Measurements from ENCODE around the gene MEF2B.

Gene MEF2B

DNA sequence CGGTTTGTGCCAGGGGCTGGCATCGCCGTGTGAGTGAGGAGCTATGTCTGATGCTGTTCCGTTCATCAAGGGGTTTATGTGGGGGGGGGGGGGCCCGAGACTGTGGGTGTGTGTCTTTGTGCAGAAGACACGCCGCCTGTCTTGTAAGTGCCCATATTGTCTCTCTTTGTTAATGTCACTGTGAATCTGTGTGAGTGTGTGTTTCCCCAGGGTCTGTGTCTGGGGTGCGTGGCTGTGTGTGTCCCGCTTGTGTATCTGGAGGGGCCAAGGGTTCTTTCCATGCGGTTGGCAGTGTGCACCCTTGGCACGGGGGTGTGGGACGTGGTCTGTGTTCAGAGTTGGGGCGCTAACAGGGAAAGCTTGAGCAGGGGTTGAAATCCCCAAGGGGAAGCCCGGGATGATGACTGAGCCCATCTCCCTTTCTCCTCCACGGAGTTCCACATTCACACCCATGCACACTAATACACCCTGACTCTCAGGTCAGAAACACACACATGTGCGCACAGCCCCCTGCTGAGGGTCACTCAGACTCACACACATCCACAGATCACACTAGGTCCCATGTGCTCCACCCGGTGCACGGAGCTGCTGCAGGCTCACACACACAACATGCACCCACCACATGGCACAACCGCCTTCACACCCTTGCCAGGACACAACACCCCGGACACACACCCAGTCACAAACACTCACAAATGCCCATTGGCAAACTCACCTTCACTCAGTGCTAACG, 43.5 kb upstream of the MEF2B start:
- TF ChIP-seq CTCF (conservative IDR thresholded peaks at IDR 0.05; ENCODE audit: low read depth, low read length): no peak
- no peak overlapping the region for H3K4me3 ChIP-seq (ENCODE audit: low read length)
- no peak for DNase-seq (ENCODE audit: low read depth)

DNA sequence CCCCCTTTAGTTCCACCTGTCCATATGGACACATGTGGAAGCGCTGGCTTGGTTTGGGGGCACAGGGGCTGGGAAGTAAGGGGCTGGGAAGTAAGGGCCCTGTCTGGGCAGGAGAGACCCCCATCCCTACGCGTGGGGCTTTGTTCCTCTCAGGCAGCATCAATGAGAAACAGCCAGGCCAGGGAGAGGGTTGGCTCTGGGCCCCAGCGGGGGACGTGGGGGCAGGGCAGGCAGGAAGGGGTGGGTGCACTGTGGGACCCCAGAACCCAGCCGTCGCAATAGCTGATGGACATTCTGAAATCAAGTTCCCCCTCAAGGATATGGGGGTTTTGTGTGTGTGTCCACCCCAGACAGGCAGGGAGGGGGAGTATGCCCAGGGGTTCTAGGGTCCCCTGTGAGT, 42.9 kb upstream of the MEF2B start:
- no peak for TF ChIP-seq CTCF (conservative IDR thresholded peaks at IDR 0.05; ENCODE audit: low read depth, low read length)
- DNase-seq (ENCODE audit: low read depth): no peak

DNA sequence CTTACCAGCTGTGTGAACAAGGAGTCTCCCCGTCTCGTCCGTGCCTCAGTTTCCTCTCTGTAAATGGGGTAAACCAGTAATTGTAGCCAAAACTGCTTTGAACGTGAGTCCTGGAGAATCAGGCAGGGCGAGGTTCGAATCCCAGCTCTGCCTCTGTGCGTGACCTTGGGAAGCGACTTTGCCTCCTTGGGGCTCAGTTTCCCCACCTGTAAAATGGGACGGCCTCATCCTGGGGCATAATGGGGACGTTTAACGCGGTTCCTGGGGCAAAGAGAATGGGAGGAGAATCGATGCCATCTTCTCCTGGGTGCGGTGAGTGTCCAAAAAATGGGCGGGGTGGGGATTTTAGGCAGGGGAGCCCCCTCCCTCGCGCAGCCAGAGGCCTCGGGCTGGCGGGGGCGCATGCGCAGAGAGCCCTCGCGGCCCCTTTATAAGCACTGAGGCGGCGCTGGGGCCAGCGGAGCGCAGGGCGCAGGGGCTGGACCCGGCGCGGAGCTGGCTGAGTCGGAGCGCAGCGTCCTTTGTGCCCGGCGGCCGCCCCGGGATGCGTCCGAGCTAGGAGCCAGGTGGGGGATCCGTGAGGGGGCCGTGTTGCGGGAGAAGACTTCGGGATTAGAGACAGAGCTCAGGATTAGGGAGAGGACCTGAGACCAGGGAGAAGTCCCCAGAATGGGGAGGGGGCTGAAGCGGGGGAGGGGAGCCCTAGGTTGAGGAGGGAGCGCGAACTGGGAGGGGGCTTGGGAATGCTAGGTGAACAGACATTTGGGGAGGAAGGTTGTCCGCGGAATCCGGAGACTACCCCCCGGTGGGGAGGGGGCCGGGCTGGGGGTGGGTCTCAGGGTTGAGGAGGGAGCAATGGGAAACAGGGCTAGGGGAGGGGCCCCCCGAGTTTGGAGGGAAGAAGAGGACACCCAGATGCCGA, 41.7 kb upstream of the MEF2B start, which contains the start of gene NCAN:
NCAN (plus strand) TSS at position 460 of the 922 bp plus-strand sequence. CDS start 4,996 bp downstream, outside the sequence.
- TF ChIP-seq CTCF (conservative IDR thresholded peaks at IDR 0.05; ENCODE audit: low read depth, low read length): no peak
- H3K4me3 ChIP-seq (ENCODE audit: low read length): no peak within 1 kb of the TSS

More for the DNA sequence above, 42.9 kb upstream of the MEF2B start:
- H3K4me3 ChIP-seq (ENCODE audit: low read length): no peak overlapping the region

GRCh38 chr19:19209372-19209771, 39.3 kb upstream of the MEF2B start:
- no peak for TF ChIP-seq CTCF (conservative IDR thresholded peaks at IDR 0.05; ENCODE audit: low read depth, low read length)
- H3K4me3 ChIP-seq (ENCODE audit: low read length): no peak overlapping the region
- no peak for DNase-seq (ENCODE audit: low read depth)

More for the DNA sequence above, 41.7 kb upstream of the MEF2B start, which contains the start of gene NCAN:
- DNase-seq (ENCODE audit: low read depth): no peak

DNA sequence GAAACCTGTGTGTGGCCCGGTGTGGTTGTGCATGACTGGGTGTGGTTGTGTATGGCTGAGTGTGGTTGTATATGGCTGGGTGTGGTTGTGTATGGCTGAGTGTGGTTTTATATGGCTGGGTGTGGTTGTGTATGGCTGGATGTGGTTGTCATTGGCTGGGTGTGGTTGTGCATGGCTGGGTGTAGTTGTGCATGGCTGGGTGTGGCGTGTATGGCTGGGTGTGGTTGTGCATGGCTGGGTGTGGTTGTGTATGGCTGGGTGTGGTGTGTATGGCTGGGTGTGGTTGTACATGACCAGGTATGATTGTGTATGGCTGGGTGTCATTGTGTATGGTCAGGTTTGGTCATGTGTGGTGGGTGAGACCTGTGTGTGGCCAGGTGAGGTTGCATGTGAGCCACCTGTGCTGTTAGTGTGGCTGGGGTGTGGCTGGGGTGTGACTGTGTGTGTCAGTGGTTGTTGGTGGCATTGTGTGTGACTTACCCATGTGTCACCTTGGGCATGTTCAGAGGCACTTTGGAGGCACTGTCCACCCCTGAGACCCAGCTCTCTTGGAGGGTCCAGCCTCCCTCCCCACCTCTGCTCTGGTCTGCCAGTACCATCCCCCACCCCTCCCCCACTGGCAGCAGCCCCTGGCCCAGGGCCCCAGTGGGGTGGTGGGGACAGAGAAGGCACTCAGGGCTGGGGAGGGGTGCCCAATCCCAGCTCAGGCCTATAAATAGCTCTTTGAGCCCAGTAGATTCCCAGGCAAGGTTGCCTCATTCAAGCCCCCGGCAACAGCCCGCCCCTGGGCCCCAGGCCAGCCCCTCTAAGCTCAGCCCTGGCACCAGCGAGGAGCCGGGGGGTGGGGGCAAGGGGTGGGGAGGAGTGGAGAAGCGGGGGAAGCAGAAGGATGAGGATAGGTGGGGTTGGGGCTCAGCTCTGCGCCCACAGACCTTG, 37.8 kb upstream of the MEF2B start:
- H3K4me3 ChIP-seq (ENCODE audit: low read length): no peak overlapping the region
- no peak for TF ChIP-seq CTCF (conservative IDR thresholded peaks at IDR 0.05; ENCODE audit: low read depth, low read length)
- DNase-seq (ENCODE audit: low read depth): no peak

- no peak for TF ChIP-seq CTCF (conservative IDR thresholded peaks at IDR 0.05; ENCODE audit: low read depth, low read length)
- no peak for DNase-seq (ENCODE audit: low read depth)
Measured at GRCh38 chr19:19206938-19207337, 36.9 kb upstream of the MEF2B start.

More at GRCh38 chr19:19206938-19207337, 36.9 kb upstream of the MEF2B start:
- no peak overlapping the region for H3K4me3 ChIP-seq (ENCODE audit: low read length)

Data from retinal pigment epithelial cell (primary cell).